Activated T-helper 17 cell treated with anti-CD3 and anti-CD28 coated beads, Interleukin-2, amount 50 U/mL, for 72 hours (primary cell): ENCODE results near the gene AHNAK2. TPM values are rescaled to one million over a fixed set of nuclear protein-coding genes. Genes with fewer than 3 reads are reported as not detected.

Source experiments
- ATAC-seq: fragments of 150-1000 bp; cut with Tn5 transposase; replicated peaks from 2 replicates; pipeline ENCODE4 v1.10.0; 2021; ENCODE audit warnings: mild to moderate bottlenecking, moderate library complexity
- H3K27ac Mint-ChIP-seq: one replicate; pipeline ENCODE4 v1.8.0; 2022; ENCODE audit warnings: mixed read lengths
- H3K27me3 Mint-ChIP-seq: one replicate; pipeline ENCODE4 v1.8.0; 2022; ENCODE audit warnings: mixed read lengths
- H3K36me3 Mint-ChIP-seq: one replicate; pipeline ENCODE4 v1.8.0; 2022; ENCODE audit warnings: low read depth, mild to moderate bottlenecking, mixed read lengths
- H3K4me1 Mint-ChIP-seq: one replicate; pipeline ENCODE4 v1.8.0; 2022; ENCODE audit warnings: mixed read lengths
- H3K4me3 Mint-ChIP-seq: one replicate; pipeline ENCODE4 v1.8.0; 2022; ENCODE audit warnings: mild to moderate bottlenecking, mixed read lengths
- H3K9me3 Mint-ChIP-seq: one replicate; pipeline ENCODE4 v1.8.0; 2022; ENCODE audit warnings: mixed read lengths
- total RNA-seq, 2 donors: library from RNA; stranded (reverse); gene quantifications; one replicate each; pipeline ENCODE4 v1.2.3, GENCODE V29; 2022

AHNAK2 gene
- total RNA-seq, 2 donors from 2014 or later = 0.05 to 0.06 TPM

DNA sequence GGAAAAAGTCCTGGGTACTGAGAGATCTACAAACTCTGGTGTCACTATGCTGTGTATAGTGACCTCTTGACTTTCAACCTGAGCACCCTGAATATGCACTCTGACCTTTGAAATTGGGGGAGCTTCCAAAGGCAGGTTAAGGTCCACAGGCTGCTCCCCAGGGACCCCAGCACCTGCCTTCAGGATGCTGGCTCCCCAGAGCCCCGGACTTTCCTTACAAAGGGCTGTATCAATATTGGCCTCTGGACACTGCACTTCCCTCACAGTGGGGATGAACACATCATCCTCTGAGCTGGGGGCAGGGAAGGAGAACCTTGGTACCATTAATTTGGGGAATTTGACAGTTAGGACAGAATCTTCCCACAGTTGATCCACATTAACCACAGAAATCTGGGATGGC, 39.2 kb downstream of the AHNAK2 start:
- H3K36me3 Mint-ChIP-seq = no peaks in the 10 kb centered on the region
- no peaks in the 10 kb centered on the region for H3K4me1 Mint-ChIP-seq
- no peak for ATAC-seq
- peaks cover 8% of the 10 kb centered on the region for H3K27me3 Mint-ChIP-seq
- no peak overlapping the region for H3K27ac Mint-ChIP-seq
- H3K4me3 Mint-ChIP-seq = no peak overlapping the region
- H3K9me3 Mint-ChIP-seq = no peaks in the 10 kb centered on the region

DNA sequence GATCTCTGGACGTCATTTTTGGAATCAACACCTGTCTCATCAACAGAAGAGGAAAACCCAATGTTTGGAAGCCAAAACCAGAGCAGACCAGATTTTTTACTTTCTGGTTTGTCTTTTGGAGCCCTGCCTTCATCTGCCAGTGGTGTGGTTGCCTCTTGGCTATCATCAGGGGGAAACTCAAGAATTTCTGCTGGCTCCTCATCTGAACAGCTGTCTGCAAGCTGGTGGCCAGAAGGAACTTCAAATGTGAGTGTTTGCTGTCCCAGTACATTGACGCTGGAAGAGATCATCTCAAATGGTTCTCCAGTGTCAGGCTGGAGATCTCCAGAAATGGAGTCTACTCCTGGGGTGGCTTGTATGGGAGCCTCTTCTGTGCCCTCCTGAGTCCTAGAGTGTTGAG, 39.7 kb downstream of the AHNAK2 start:
- no peak overlapping the region for H3K4me3 Mint-ChIP-seq
- H3K9me3 Mint-ChIP-seq = no peaks in the 10 kb centered on the region
- H3K27me3 Mint-ChIP-seq = peaks cover 8% of the 10 kb centered on the region
- H3K4me1 Mint-ChIP-seq = no peaks in the 10 kb centered on the region
- ATAC-seq = no peak
- H3K36me3 Mint-ChIP-seq = no peaks in the 10 kb centered on the region
- no peak overlapping the region for H3K27ac Mint-ChIP-seq

DNA sequence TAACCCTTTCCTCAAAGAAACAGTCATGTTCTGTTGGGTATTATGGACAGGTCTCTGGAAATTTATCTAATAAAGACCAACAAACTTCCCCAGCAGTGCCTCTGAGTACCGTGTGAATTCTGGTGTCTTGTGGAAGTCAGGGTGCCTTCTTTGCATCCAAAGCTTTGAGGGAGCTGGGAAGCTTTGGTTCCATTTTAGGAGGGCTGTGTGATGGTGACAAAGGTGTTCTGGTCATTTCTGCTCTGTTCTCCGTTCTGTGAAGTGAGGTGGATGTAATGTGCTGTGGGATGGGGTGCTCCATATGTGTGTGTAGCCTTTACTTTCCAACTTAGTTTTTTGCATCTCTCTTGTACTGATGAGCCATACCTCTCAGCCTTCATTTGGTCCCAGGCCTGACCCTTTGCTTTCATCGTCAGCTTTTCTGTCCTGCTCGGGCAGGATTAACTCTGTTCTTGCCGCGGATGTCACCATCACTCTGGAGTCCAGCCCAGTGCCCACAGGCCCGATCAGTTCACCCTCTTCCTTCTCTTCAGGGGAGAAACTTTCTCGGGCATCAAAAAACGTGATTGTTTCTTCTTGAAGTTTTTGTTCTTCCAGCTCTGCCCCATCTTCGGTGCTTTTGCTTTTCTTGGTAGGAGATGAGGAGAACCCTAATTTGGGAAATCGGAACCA, 40.3 kb downstream of the AHNAK2 start:
- no peak overlapping the region for H3K4me3 Mint-ChIP-seq
- H3K27me3 Mint-ChIP-seq = peaks cover 8% of the 10 kb centered on the region
- no peak for ATAC-seq
- H3K36me3 Mint-ChIP-seq = no peaks in the 10 kb centered on the region
- H3K27ac Mint-ChIP-seq = no peak overlapping the region
- no peaks in the 10 kb centered on the region for H3K9me3 Mint-ChIP-seq
- H3K4me1 Mint-ChIP-seq = no peaks in the 10 kb centered on the region

DNA sequence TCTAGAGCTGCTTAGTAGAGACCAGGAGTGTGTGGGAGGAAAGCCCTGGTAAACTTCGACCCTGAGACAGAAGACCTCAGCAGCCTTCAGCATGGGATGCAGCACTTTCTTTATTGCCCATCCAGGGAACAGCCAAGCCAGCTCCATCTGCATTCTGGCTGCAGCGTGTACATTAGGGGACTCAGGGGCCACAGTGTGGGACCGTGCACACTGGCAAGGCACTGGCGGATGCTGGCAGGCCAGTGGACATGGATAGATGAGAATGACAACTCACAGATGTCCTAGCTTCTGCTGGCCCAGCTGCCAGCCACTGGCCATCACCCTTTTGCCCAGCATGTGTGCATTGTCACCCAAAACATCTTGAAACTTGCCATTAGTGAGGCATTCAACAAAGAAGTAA, 41.0 kb downstream of the AHNAK2 start:
- Mint-ChIP-seq H3K27me3 (peaks cover 8% of the 10 kb centered on the region), H3K9me3 (no peaks in the 10 kb centered on the region), H3K4me1 (no peaks in the 10 kb centered on the region), H3K4me3 (no peak overlapping the region), H3K27ac (no peak overlapping the region), H3K36me3 (no peaks in the 10 kb centered on the region)
- no peak for ATAC-seq

DNA sequence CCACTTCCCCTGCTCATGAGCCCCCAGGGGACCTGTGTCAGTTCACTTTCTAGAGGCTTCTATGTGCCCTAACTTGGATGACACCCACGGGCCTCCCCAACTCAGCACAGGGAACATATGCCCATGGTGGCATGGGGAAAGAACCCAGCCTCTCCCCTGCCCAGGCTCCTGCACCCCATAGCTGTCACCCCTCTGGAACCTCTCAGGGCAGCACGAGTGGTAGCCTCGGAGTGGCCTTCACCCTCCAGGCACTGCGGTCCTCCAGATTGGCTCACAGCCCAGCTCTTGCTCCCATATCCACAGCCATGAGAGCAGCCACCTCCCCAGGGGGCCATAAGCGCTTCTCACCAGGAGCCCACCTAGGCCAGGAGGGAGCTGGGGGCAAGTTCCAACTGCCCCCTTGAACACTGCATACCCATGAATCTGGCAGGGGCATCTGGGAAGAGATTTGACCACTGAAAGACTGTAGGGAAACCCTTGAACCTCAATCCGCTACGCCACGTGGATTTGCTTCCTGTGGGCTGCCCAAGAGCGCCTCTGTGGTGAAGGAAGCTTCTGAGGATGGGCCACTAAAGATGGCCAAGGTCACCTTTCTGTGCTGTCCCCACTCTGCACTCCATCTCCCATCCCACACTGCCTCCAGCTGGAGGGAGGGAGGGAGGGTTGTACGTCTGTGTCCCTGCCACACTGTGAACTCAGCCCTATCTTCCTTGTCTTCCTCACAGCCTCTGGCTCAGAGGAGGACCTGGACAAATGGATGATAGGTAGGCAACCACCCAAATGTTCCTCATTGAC, 41.6 kb downstream of the AHNAK2 start:
- ATAC-seq = no peak
- H3K27ac Mint-ChIP-seq = no peak overlapping the region
- H3K4me3 Mint-ChIP-seq = no peak overlapping the region
- H3K27me3 Mint-ChIP-seq = peaks cover 8% of the 10 kb centered on the region
- no peaks in the 10 kb centered on the region for H3K9me3 Mint-ChIP-seq
- H3K4me1 Mint-ChIP-seq = no peaks in the 10 kb centered on the region
- no peaks in the 10 kb centered on the region for H3K36me3 Mint-ChIP-seq

DNA sequence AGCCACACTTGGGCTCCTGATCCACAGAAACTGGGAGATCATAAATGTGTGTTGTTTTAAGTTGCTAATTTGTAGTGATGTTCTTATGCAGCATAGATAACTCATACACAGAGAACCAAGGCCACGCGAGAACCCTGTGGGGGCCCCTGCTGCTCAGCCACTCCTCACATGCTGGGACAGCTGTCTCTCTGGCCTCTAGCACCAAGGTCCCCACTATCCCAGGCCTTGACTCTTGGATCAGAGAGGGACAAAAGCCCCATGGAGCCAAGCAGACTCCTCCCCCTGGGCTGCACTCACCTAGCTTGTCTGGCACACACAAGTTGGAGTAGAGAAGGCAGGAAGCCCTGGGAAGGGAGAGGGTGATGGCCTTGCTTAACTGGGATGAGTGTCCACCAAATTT, 42.2 kb downstream of the AHNAK2 start:
- no peak overlapping the region for H3K4me3 Mint-ChIP-seq
- H3K36me3 Mint-ChIP-seq = no peaks in the 10 kb centered on the region
- H3K9me3 Mint-ChIP-seq = no peaks in the 10 kb centered on the region
- H3K4me1 Mint-ChIP-seq = no peaks in the 10 kb centered on the region
- H3K27me3 Mint-ChIP-seq = peaks cover 7% of the 10 kb centered on the region
- no peak overlapping the region for H3K27ac Mint-ChIP-seq
- no peak for ATAC-seq

- H3K27me3 Mint-ChIP-seq = peaks cover 4% of the 10 kb centered on the region
- H3K27ac Mint-ChIP-seq = no peak overlapping the region
- peak overlapping the region; percentile 36 for H3K4me3 Mint-ChIP-seq
- no peaks in the 10 kb centered on the region for H3K36me3 Mint-ChIP-seq
- no peak for ATAC-seq
- no peaks in the 10 kb centered on the region for H3K4me1 Mint-ChIP-seq
- H3K9me3 Mint-ChIP-seq = no peaks in the 10 kb centered on the region
Observed at GRCh38 chr14:104935026-104935650, 43.0 kb downstream of the AHNAK2 start.

GRCh38 chr14:104933746-104934733, 44.1 kb downstream of the AHNAK2 start:
- Mint-ChIP-seq H3K27me3 (peaks cover 4% of the 10 kb centered on the region), H3K36me3 (no peaks in the 10 kb centered on the region), H3K9me3 (no peaks in the 10 kb centered on the region), H3K4me1 (no peaks in the 10 kb centered on the region), H3K4me3 (peak overlapping the region; percentile 36), H3K27ac (no peak overlapping the region)
- no peak for ATAC-seq

DNA sequence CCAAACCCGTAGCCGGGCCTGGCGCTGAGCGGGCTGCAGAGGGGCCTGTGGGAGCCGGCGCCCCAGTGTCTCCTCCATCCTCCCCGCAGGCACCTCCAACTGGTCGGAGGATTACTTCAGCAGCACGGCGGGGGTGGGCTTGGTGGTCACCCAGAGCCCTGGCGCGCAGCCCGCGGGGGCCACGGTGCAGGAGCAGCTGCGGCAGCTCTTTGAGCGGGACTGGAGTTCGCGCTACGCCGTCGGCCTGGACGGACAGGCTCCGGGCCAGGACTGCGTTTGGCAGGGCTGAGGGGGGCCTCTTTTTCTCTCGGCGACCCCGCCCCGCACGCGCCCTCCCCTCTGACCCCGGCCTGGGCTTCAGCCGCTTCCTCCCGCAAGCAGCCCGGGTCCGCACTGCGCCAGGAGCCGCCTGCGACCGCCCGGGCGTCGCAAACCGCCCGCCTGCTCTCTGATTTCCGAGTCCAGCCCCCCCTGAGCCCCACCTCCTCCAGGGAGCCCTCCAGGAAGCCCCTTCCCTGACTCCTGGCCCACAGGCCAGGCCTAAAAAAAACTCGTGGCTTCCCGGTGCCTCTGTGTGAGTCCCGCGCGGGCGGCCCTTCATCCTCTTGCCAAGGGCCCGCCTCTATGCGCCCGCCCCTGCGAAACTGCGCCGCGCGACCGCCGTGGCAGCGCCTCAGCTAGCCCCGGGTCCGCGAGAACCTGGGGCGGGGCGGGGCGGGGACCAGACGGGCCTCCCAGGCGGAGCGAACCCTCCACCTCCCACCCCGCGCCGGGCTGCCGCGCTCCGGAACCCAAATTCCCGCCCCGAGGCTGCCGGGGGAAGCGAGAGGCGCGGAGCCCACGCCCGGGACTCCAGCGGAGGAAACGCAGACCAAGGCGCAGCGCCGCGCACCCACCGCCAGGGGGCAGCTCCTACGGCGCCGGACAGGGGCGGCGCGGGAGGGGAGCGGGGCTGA, 45.2 kb downstream of the AHNAK2 start:
- H3K36me3 Mint-ChIP-seq = no peaks in the 10 kb centered on the region
- no peak overlapping the region for H3K27ac Mint-ChIP-seq
- peaks cover 4% of the 10 kb centered on the region for H3K27me3 Mint-ChIP-seq
- no peaks in the 10 kb centered on the region for H3K9me3 Mint-ChIP-seq
- no peaks in the 10 kb centered on the region for H3K4me1 Mint-ChIP-seq
- H3K4me3 Mint-ChIP-seq = peak overlapping the region; percentile 17
- ATAC-seq = peak; percentile 88

DNA sequence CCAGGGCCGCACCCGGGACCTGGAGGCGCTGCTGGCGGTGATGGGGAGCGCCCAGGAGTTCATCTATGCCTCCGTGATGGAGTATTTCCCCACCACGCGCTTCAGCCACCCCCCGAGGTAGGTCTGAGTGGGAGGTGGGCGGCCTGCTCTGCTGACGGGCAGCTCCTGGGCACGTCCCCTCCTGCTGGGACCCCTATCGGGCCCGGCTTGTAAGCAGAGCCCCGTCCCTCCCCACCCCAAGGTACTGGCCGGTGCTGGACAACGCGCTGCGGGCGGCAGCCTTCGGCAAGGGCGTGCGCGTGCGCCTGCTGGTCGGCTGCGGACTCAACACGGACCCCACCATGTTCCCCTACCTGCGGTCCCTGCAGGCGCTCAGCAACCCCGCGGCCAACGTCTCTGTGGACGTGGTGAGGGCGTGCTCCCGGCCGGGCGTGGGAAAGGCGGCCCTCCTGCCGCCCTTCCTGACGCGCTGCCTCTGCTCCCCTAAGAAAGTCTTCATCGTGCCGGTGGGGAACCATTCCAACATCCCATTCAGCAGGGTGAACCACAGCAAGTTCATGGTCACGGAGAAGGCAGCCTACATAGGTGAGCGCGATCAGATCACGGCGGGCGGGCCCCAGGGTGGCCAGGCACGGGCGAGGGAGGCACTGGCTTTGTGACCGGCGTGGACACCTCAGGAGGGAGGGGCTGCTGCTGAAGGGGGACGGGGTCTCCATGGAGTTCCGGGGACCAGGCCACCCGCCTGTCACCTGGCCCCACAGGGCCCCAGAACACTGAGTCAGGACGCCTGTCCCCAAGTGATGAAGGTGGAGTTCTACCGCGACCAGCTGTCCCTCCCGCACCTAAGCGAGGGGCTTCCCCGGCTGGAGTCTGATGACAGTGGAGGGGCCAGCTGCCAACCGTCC, 46.2 kb downstream of the AHNAK2 start:
- ATAC-seq = no peak
- Mint-ChIP-seq H3K36me3 (no peaks in the 10 kb centered on the region), H3K4me1 (no peaks in the 10 kb centered on the region), H3K27me3 (peaks cover 4% of the 10 kb centered on the region), H3K27ac (no peak overlapping the region), H3K9me3 (no peaks in the 10 kb centered on the region), H3K4me3 (no peak overlapping the region)

DNA sequence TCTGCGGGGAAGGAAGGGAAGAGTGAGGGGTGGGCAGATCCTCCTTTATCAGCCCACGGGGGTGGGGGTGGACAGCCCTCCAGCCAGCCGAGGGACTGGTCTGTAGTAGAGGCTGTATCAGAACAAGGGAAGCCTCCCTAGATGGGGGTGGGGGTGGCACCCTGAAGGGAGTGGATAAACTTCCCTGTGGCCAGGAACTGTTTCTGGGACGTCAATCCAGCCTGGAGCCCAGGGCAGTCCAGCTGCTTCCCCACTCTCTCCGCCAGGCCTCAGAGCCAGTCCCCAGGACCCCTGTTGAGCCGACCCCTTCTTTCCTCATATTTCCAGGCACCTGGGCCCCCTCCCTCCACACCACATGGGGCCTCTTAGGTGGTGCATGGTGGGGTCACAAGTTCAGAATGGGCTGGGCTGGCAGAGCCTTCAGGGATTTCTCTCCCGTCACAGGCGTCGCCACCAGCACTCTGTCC, 46.8 kb downstream of the AHNAK2 start:
- Mint-ChIP-seq H3K4me3 (no peak overlapping the region), H3K36me3 (no peaks in the 10 kb centered on the region), H3K9me3 (no peaks in the 10 kb centered on the region), H3K4me1 (no peaks in the 10 kb centered on the region), H3K27ac (no peak overlapping the region), H3K27me3 (peaks cover 4% of the 10 kb centered on the region)
- ATAC-seq = no peak

- H3K4me3 Mint-ChIP-seq = no peak overlapping the region
- H3K36me3 Mint-ChIP-seq = no peaks in the 10 kb centered on the region
- no peak for ATAC-seq
- H3K4me1 Mint-ChIP-seq = no peaks in the 10 kb centered on the region
- no peak overlapping the region for H3K27ac Mint-ChIP-seq
- no peaks in the 10 kb centered on the region for H3K9me3 Mint-ChIP-seq
- H3K27me3 Mint-ChIP-seq = peaks cover 4% of the 10 kb centered on the region
Observed at GRCh38 chr14:104930526-104931303, 47.5 kb downstream of the AHNAK2 start.
